ENCODE data around the gene ADORA2A. TPM values are rescaled to one million over a fixed set of nuclear protein-coding genes. Genes with fewer than 3 reads are reported as not detected.

Gene ADORA2A
- total RNA-seq, 4 donors from 2014 or later, result 1.7 to 4.5 (median 2.5) TPM

- DNase-seq (ENCODE audit: low spot score) (no peak), ATAC-seq (ENCODE audit: low FRiP score) (no peak)
- no peak for TF ChIP-seq CTCF (IDR thresholded peaks at IDR 0.05)
These were observed 19.5 kb upstream of the ADORA2A start for GRCh38 chr22:24407884-24408283.

- TF ChIP-seq CTCF (IDR thresholded peaks at IDR 0.05), result no peak
- ATAC-seq (ENCODE audit: low FRiP score) (no peak), DNase-seq (ENCODE audit: low spot score) (no peak)
These were observed 18.8 kb upstream of the ADORA2A start for GRCh38 chr22:24408630-24409029.

GRCh38 chr22:24409707-24410106, 17.7 kb upstream of the ADORA2A start:
- no peak for DNase-seq (ENCODE audit: low spot score)
- TF ChIP-seq CTCF (IDR thresholded peaks at IDR 0.05), result no peak
- no peak for ATAC-seq (ENCODE audit: low FRiP score)

- DNase-seq (ENCODE audit: low spot score), result no peak
- TF ChIP-seq CTCF (IDR thresholded peaks at IDR 0.05), result no peak
- ATAC-seq (ENCODE audit: low FRiP score), result no peak
These were observed 17.1 kb upstream of the ADORA2A start for GRCh38 chr22:24410110-24410856.

DNA sequence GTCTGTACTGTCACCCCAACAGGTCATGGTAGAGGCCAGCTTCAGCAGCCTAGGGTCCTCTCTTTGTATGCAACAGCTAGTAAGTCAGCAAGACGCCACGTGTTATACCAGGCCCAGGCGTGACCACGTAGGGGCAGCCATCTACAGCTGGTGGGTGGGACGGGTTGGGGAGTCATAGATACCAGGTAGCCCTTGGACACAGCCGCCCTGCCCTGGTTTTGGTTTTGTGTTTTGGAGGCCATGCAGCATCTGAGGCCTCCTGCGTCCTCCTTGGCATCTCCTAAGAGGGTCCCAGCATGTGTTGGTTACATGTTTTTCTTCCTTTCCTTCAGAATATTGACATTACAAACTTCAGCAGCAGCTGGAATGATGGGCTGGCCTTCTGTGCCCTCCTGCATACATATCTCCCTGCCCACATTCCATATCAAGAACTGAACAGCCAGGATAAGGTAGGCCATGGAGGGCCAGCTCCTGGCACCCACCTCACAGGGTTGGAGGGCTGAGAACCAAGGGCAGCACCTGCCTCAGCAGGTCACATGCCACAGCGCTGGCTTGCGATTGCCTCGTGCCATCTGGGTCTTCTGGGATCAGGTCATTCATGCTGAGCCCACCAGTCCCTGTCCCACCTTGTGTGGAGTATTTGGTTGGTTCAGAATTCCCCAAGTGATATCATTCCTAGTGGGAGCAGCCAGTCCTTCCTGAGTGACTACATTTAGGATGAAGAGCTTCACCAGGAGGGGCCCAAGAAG, 16.0 kb upstream of the ADORA2A start:
- no peak for ATAC-seq (ENCODE audit: low FRiP score)
- TF ChIP-seq CTCF (IDR thresholded peaks at IDR 0.05), result no peak
- no peak for DNase-seq (ENCODE audit: low spot score)

- DNase-seq (ENCODE audit: low spot score), result no peak
- no peak for TF ChIP-seq CTCF (IDR thresholded peaks at IDR 0.05)
- ATAC-seq (ENCODE audit: low FRiP score), result no peak
These were observed 15.1 kb upstream of the ADORA2A start for GRCh38 chr22:24412274-24412673.

GRCh38 chr22:24413271-24413670, 14.1 kb upstream of the ADORA2A start:
- ATAC-seq (ENCODE audit: low FRiP score) (no peak), DNase-seq (ENCODE audit: low spot score) (no peak)
- no peak for TF ChIP-seq CTCF (IDR thresholded peaks at IDR 0.05)

All from omental fat pad (tissue), 4 donors.